ENCODE data around the gene STAT2.

STAT2 gene

DNA sequence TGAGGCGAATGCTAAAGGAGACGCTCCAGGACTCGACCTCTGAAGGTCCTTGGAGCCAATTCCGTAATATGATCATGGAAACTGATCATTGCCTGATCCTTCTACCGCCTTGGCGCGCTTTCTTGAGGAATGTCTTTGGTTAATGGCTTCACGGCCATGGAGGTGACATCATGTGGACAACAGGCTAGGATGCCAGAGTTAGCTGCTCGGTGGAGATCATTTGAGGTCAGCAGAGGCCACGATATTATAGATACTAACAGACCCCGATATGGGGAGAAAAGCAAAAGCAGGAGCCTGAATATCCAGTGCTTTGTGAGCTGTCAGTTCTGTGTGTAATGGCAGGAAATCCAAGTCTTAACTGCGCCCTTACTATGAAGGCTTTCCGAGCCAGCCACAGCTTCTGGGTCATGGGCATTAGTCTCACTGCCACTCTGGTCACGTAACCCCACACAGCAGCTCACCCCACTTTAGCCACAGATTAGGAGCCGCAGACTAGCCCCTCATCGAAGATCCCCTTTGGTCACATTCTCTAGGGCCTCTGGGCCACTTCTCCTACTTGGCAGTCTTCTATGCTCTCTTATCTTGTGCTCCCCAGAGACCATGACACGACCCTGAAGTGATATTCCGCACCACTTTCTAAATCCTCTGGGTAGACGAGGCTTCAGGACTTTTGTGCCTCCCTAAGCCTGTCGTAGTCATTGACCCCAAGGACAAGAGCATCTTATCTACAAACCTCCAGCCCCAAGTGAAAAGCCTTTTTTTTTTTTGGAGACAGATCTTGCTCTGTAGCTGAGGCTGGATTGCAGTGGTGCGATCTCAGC, 59.1 kb downstream of the STAT2 start:
- peak in 2 of 42 donors; percentile 19 to 24 for DNase-seq
- intact Hi-C loops (cut with DNase I), result no loop called here

DNA sequence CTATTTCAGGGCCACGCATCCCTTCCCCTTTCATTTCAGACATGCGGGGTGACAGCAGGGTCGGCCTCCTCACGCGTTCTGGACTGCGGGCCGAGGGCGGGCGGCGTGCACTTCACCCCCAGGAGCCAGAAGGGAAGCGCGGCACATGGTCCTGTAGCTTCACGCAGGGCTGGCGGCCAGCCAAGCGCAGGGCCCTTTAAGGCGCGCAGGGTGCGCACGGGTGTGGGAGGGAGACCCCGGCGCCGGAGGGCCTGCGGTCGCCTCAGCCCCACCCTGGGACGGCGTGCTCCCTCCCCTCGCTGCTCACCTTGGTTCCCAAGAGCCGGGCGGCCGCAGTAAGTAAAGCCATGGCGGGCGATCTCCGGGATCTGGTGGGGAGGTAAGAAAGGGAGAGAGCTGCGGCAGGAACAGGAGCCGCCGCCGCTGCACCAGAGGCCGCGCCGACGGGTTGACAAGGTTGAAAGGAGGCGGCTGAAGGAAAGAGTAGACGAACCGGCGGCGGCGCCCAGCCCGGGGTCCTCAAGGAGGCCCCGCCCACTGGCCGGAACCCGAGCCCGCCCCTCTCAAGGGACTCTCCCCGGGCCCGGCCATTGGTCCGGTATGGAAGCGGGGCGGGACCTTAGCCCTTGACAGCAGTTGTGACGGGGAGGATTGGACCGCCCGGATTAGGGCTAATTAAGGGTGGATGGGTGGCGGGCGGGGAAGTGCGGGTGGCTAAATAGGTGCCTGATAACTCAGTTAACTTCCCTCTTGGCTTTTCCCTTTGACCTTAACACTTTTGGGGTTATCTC, 59.9 kb downstream of the STAT2 start, which contains the start of gene CS:
CS (minus strand) TSS at position 478 of the 791 bp plus-strand sequence; CDS start at position 349, 129 bp downstream.
- intact Hi-C loops (cut with DNase I), result loop anchor here (5.0 kb wide), 1 partner anchor 43 kb away; the partner anchor contains the start of gene ANKRD52
- DNase-seq, result peak; percentile 97 to 100 (median 99)

- intact Hi-C loops (cut with DNase I), result loop anchor here (5.0 kb wide), 1 partner anchor 42 kb away; the partner anchor contains the start of gene ANKRD52
- peak in 8 of 42 donors; percentile 7 to 46 (median 14) for DNase-seq
These were observed 60.5 kb downstream of the STAT2 start for GRCh38 chr12:56299308-56299852.

GRCh38 chr12:56298828-56299227, 61.1 kb downstream of the STAT2 start:
- no peak for DNase-seq
- intact Hi-C loops (cut with DNase I), result loop anchor here (5.0 kb wide), 1 partner anchor 42 kb away; the partner anchor contains the start of gene ANKRD52

GRCh38 chr12:56297400-56297799, 62.5 kb downstream of the STAT2 start:
- DNase-seq, result no peak
- intact Hi-C loops (cut with DNase I), result loop anchor here (5.0 kb wide), 1 partner anchor 40 kb away; the partner anchor contains the start of gene ANKRD52

GRCh38 chr12:56296295-56296694, 63.6 kb downstream of the STAT2 start:
- DNase-seq, result no peak
- intact Hi-C loops (cut with DNase I), result loop anchor here (5.0 kb wide), 1 partner anchor 39 kb away; the partner anchor contains the start of gene ANKRD52

GRCh38 chr12:56293795-56294194, 66.1 kb downstream of the STAT2 start:
- intact Hi-C loops (cut with DNase I), result no loop called here
- DNase-seq, result no peak

All from head of caudate nucleus (tissue), 42 donors.